Mesenchymal stem cell (in vitro differentiated cells and primary cell): ENCODE results near the gene RCAN3.

Source experiments
- DNase-seq: peaks from one replicate; pipeline ENCODE4 v3.0.0-alpha.2; 2013
- H2AFZ ChIP-seq: one replicate; pipeline ENCODE4 v1.6.1; 2013; ENCODE audit warnings: low read depth, mild to moderate bottlenecking, control low read depth, inconsistent platforms, low read length, moderate library complexity
- H2AK5ac ChIP-seq: 2 replicates; pipeline ENCODE4 v1.6.1; 2013; ENCODE audit warnings: low read length, moderate library complexity, mild to moderate bottlenecking, inconsistent platforms; ENCODE audit not compliant: severe bottlenecking
- H2BK120ac ChIP-seq: one replicate; pipeline ENCODE4 v1.6.1; 2013; ENCODE audit warnings: low read depth, mild to moderate bottlenecking, inconsistent platforms, low read length, moderate library complexity
- H2BK12ac ChIP-seq, 2 experiments: one replicate each; pipeline ENCODE4 v1.6.1; 2013; ENCODE audit warnings: inconsistent platforms in 2 of 2, low read length in 2 of 2, mild to moderate bottlenecking in 2 of 2, moderate library complexity in 2 of 2, control low read depth in 1 of 2
- H2BK15ac ChIP-seq: one replicate; pipeline ENCODE4 v1.6.1; 2013; ENCODE audit warnings: mild to moderate bottlenecking, low read depth, inconsistent platforms; ENCODE audit not compliant: poor library complexity, severe bottlenecking
- H2BK5ac ChIP-seq: 2 replicates; pipeline ENCODE4 v1.6.1; 2013; ENCODE audit warnings: low read depth, mild to moderate bottlenecking, low read length, control low read depth, inconsistent platforms; ENCODE audit not compliant: poor library complexity, severe bottlenecking
- H3K14ac ChIP-seq, 2 experiments: one replicate each; pipeline ENCODE4 v1.6.1; 2013; ENCODE audit warnings: inconsistent platforms in 2 of 2, low read length in 2 of 2, control low read depth in 1 of 2, mild to moderate bottlenecking in 1 of 2, moderate library complexity in 1 of 2
- H3K18ac ChIP-seq, 2 experiments: one replicate each; pipeline ENCODE4 v1.6.1; 2013; ENCODE audit warnings: inconsistent platforms in 2 of 2, low read length in 2 of 2, control low read depth in 1 of 2, low read depth in 1 of 2, mild to moderate bottlenecking in 1 of 2
- H3K23ac ChIP-seq, 2 experiments: one replicate each; pipeline ENCODE4 v1.6.1; 2013; ENCODE audit warnings: inconsistent platforms in 2 of 2, low read length in 2 of 2, mild to moderate bottlenecking in 2 of 2, moderate library complexity in 2 of 2, control low read depth in 1 of 2
- H3K27ac ChIP-seq: 2 replicates; pipeline ENCODE4 v1.5.1; 2013; ENCODE audit warnings: mild to moderate bottlenecking, moderate library complexity, low read length, control low read depth, inconsistent platforms; ENCODE audit not compliant: poor library complexity, severe bottlenecking
- H3K27me3 ChIP-seq, 2 experiments: 2 replicates each; pipeline versions ENCODE4 v1.6.1 to v1.7.0; 2013; ENCODE audit warnings: low read length in 2 of 2, mild to moderate bottlenecking in 2 of 2, moderate library complexity in 2 of 2, control low read depth in 1 of 2, inconsistent platforms in 1 of 2; ENCODE audit not compliant: control insufficient read depth in 1 of 2, insufficient read depth in 1 of 2
- H3K36me3 ChIP-seq, 2 experiments: 2 replicates each; pipeline versions ENCODE4 v1.6.1 to v1.7.0; 2013; ENCODE audit warnings: low read length in 2 of 2, control low read depth in 1 of 2, inconsistent platforms in 1 of 2, low read depth in 1 of 2, mild to moderate bottlenecking in 1 of 2; ENCODE audit not compliant: insufficient read depth in 2 of 2, control insufficient read depth in 1 of 2
- H3K4ac ChIP-seq, 2 experiments: one replicate each; pipeline ENCODE4 v1.6.1; 2013; ENCODE audit warnings: inconsistent platforms in 2 of 2, low read length in 2 of 2, mild to moderate bottlenecking in 2 of 2, moderate library complexity in 2 of 2, control low read depth in 1 of 2, low read depth in 1 of 2
- H3K4me1 ChIP-seq: 2 replicates; pipeline ENCODE4 v1.6.1; 2013; ENCODE audit warnings: low read depth, low read length, control low read depth; ENCODE audit not compliant: control insufficient read depth, insufficient read depth
- H3K4me2 ChIP-seq: 2 replicates; pipeline ENCODE4 v1.6.1; 2013; ENCODE audit warnings: low read length, mild to moderate bottlenecking, inconsistent platforms; ENCODE audit not compliant: poor library complexity, severe bottlenecking
- H3K4me3 ChIP-seq, 2 experiments: 2 replicates each; pipeline versions ENCODE4 v1.5.1 to v1.7.0; 2013; ENCODE audit warnings: low read length in 2 of 2, mild to moderate bottlenecking in 2 of 2, control low read depth in 1 of 2, low read depth in 1 of 2; ENCODE audit not compliant: insufficient read depth in 1 of 2
- H3K79me1 ChIP-seq: replicated peaks from 2 replicates; pipeline ENCODE4 v1.6.1; 2013; ENCODE audit warnings: mild to moderate bottlenecking, control low read depth, low read length, inconsistent platforms; ENCODE audit not compliant: poor library complexity, severe bottlenecking
- H3K9ac ChIP-seq: 2 replicates; pipeline ENCODE4 v1.7.0; 2013; ENCODE audit warnings: mild to moderate bottlenecking, low read length, moderate library complexity
- H3K9me3 ChIP-seq: 2 replicates; pipeline ENCODE4 v1.7.0; 2013; ENCODE audit warnings: mild to moderate bottlenecking, low read length; ENCODE audit not compliant: control insufficient read depth
- H4K8ac ChIP-seq: one replicate; pipeline ENCODE4 v1.6.1; 2013; ENCODE audit warnings: inconsistent platforms, mild to moderate bottlenecking, low read length, moderate library complexity
- H4K91ac ChIP-seq: one replicate; pipeline ENCODE4 v1.6.1; 2013; ENCODE audit warnings: mild to moderate bottlenecking, low read length, inconsistent platforms
- WGBS: methylation state at CpG from one replicate; pipeline ENCODE4 v1.1.7; 2013; ENCODE audit warnings: mixed read lengths; 5-methylcytosine and 5-hydroxymethylcytosine counted together

RCAN3 gene

DNA sequence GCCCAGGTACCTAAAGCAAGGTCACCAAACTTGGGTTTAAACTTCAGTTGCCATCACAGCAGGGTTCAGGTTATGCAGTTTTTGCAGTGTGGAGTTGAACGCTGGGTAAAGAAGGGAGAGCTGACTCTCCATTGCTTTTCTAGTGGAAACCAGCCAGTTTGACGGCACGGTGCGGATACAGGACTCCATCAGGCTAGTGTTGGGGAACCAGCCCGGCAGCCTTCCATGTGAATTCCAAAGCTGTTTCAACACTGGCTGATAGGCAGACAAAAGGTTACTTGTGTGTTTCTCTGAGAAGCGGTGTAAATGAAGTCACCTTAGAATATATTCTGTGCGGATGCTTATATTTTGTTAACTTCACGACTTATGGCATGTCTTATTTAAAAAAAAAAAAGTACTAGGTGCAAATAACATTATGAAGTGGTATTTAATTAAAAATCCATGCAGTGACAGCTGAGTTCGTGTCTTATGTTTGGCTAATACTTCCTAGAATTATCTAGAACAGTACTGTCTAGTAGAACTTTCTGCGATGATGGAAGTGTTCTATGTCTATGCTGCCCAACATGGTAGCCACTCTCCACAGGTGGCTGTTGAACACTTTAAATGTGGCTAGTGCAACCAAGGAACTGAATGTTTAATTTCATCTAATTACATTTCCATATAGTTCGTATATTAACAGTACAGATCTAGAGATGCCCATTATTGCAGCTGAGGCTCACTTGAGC is 29.9 kb upstream of the RCAN3 start:
- H4K8ac ChIP-seq: no peak overlapping the region

DNA sequence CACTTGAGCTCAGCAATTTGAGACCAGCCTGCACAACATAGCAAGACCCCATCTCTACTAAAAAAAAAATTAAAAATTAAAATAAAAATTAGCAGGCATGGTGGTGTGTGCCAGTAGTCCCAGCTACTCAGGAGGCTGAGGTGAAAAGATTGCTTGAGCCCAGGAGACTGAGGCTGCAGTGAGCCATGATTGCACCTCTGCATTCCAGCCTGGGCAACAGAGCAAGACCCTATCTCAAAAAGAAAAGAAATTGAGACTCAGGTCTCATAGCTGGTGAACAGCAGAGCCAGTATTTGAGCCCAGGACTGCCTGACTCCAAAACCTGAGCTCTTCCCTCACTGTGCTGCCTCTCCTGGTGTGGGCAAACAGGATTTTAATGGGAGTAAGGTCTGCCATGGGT is 28.4 kb upstream of the RCAN3 start:
- H4K8ac ChIP-seq: no peak overlapping the region
- peaks cover 0 to 4% of the 10 kb centered on the region in 2 experiments for H3K36me3 ChIP-seq
- H2BK120ac ChIP-seq: no peak overlapping the region
- no peak overlapping the region for H4K91ac ChIP-seq
- H3K14ac ChIP-seq: no peak overlapping the region
- H3K9me3 ChIP-seq: no peaks in the 10 kb centered on the region
- DNase-seq: no peak
- no peak overlapping the region for H2BK15ac ChIP-seq
- H2AK5ac ChIP-seq: no peak overlapping the region
- H2BK5ac ChIP-seq: no peak overlapping the region
- H3K23ac ChIP-seq: no peak overlapping the region
- H3K18ac ChIP-seq: no peak overlapping the region
- no peak overlapping the region for H3K4ac ChIP-seq
- no peak overlapping the region for H3K27ac ChIP-seq
- no peak overlapping the region for H3K4me2 ChIP-seq
- peaks cover 0 to 32% of the 10 kb centered on the region in 2 experiments for H3K27me3 ChIP-seq
- no peak overlapping the region for H2BK12ac ChIP-seq
- H3K4me3 ChIP-seq: no peak overlapping the region
- no peak overlapping the region for H3K9ac ChIP-seq
- no peak overlapping the region for H2AFZ ChIP-seq
- H3K4me1 ChIP-seq: no peaks in the 10 kb centered on the region
- no peaks in the 10 kb centered on the region for H3K79me1 ChIP-seq

More for the DNA sequence above, 29.9 kb upstream of the RCAN3 start:
- H3K27me3 ChIP-seq: peaks cover 0 to 44% of the 10 kb centered on the region in 2 experiments
- H2BK120ac ChIP-seq: no peak overlapping the region
- no peak overlapping the region for H2BK15ac ChIP-seq
- H3K9me3 ChIP-seq: no peaks in the 10 kb centered on the region
- H3K4ac ChIP-seq: no peak overlapping the region
- no peak overlapping the region for H3K9ac ChIP-seq
- no peak overlapping the region for H2BK12ac ChIP-seq
- H2BK5ac ChIP-seq: no peak overlapping the region
- no peak overlapping the region for H3K18ac ChIP-seq
- H3K14ac ChIP-seq: no peak overlapping the region
- no peaks in the 10 kb centered on the region for H3K4me1 ChIP-seq
- no peaks in the 10 kb centered on the region for H3K79me1 ChIP-seq
- no peak overlapping the region for H3K23ac ChIP-seq
- H3K4me2 ChIP-seq: no peak overlapping the region
- no peak overlapping the region for H4K91ac ChIP-seq
- no peak overlapping the region for H3K27ac ChIP-seq
- no peak for DNase-seq
- no peak overlapping the region for H3K4me3 ChIP-seq
- WGBS: 92% methylated on average over 11 of the region's 11 CpGs
- H2AFZ ChIP-seq: no peak overlapping the region
- H2AK5ac ChIP-seq: no peak overlapping the region
- H3K36me3 ChIP-seq: peaks cover 0 to 13% of the 10 kb centered on the region in 2 experiments

DNA sequence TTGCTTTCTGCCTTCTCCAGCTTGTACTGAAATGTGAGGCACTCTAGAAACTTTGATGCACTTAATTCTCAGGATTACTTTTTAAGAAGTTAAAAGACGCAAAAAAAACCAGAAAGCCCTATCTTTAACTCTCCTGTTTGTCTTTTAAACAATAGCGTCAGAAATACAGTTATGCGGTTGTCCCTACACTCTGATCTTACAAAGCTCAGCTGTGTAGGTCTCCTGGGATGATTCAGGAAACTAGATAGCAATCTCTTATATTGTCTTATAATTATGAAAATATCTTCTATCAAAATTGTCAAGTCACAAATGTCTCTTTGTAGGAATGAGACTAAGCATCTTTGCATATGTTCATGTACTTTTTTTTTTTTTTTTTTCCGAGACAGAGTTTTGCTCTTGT is 26.9 kb upstream of the RCAN3 start:
- H3K4me3 ChIP-seq: no peak overlapping the region
- no peak overlapping the region for H2AK5ac ChIP-seq
- no peak overlapping the region for H4K91ac ChIP-seq
- DNase-seq: no peak
- H3K9ac ChIP-seq: no peak overlapping the region
- H3K18ac ChIP-seq: no peak overlapping the region
- no peak overlapping the region for H2AFZ ChIP-seq
- WGBS: 98% methylated on average over 3 of the region's 4 CpGs
- H3K79me1 ChIP-seq: no peaks in the 10 kb centered on the region
- H3K27ac ChIP-seq: no peak overlapping the region
- no peak overlapping the region for H2BK12ac ChIP-seq
- H3K14ac ChIP-seq: no peak overlapping the region
- H4K8ac ChIP-seq: no peak overlapping the region
- H3K4me1 ChIP-seq: no peaks in the 10 kb centered on the region
- H3K23ac ChIP-seq: no peak overlapping the region
- H3K4me2 ChIP-seq: no peak overlapping the region
- peaks cover 0 to 17% of the 10 kb centered on the region in 2 experiments for H3K27me3 ChIP-seq
- no peaks in the 10 kb centered on the region for H3K9me3 ChIP-seq
- H2BK15ac ChIP-seq: no peak overlapping the region
- no peak overlapping the region for H3K4ac ChIP-seq
- H3K36me3 ChIP-seq: no peaks in the 10 kb centered on the region
- H2BK120ac ChIP-seq: no peak overlapping the region
- no peak overlapping the region for H2BK5ac ChIP-seq

DNA sequence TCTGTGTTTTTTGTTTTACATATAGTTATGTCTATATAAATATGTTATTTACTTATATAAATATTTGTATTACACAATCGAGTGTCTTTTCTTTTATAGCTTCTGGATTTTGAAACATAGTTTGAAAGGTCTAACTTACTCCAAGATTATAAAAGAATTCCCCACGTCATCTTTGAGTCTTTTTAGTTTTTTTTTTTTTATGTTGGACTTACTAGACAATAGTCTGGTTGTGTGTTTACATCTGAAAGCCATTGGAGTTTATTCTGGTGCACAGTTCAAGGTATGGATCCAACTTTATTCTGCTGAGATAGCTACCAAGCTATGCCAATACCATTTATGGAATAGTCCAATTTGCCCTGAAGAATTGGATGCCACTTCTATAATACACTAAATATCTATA is 26.1 kb upstream of the RCAN3 start:
- Histone ChIP-seq H2AFZ (no peak overlapping the region), H3K23ac (no peak overlapping the region), H3K27ac (no peak overlapping the region), H2AK5ac (no peak overlapping the region), H3K14ac (no peak overlapping the region), H3K4me3 (no peak overlapping the region), H3K36me3 (no peaks in the 10 kb centered on the region), H3K4ac (no peak overlapping the region), H3K4me1 (no peaks in the 10 kb centered on the region), H3K9ac (no peak overlapping the region), H3K27me3 (peaks cover 0 to 11% of the 10 kb centered on the region in 2 experiments), H3K18ac (no peak overlapping the region), H2BK5ac (no peak overlapping the region), H3K79me1 (no peaks in the 10 kb centered on the region), H4K8ac (no peak overlapping the region), H4K91ac (no peak overlapping the region), H2BK120ac (no peak overlapping the region), H3K9me3 (no peaks in the 10 kb centered on the region), H2BK12ac (no peak overlapping the region), H3K4me2 (no peak overlapping the region), H2BK15ac (no peak overlapping the region)
- WGBS: 60% methylated on average over 1 of the region's 2 CpGs
- no peak for DNase-seq
